Mucosa of rectum (tissue), 2 donors: ENCODE results near the gene SLC26A1.

Experiments used
- H3K27ac ChIP-seq, 2 donors: one replicate each; pipeline ENCODE4 v1.7.0; 2013; ENCODE audit warnings: inconsistent platforms in 2 of 2, low read depth in 2 of 2, low read length in 2 of 2
- H3K27me3 ChIP-seq, 2 donors: one replicate each; pipeline ENCODE4 v1.7.0; 2013; ENCODE audit warnings: low read length in 2 of 2; ENCODE audit not compliant: control insufficient read depth in 2 of 2, insufficient read depth in 2 of 2
- H3K36me3 ChIP-seq, 2 donors: one replicate each; pipeline ENCODE4 v1.7.0; 2013; ENCODE audit warnings: low read length in 2 of 2; ENCODE audit not compliant: control insufficient read depth in 2 of 2, insufficient read depth in 2 of 2
- H3K4me1 ChIP-seq, 2 donors: one replicate each; pipeline ENCODE4 v1.7.0; 2013; ENCODE audit warnings: low read length in 2 of 2, mild to moderate bottlenecking in 1 of 2; ENCODE audit not compliant: control insufficient read depth in 2 of 2, insufficient read depth in 2 of 2
- H3K4me3 ChIP-seq, 2 donors: one replicate each; pipeline ENCODE4 v1.7.0; 2013; ENCODE audit warnings: low read length in 2 of 2
- H3K9ac ChIP-seq, 2 donors: one replicate each; pipeline ENCODE4 v1.7.0; 2013; ENCODE audit warnings: low read length in 2 of 2, low read depth in 1 of 2, mild to moderate bottlenecking in 1 of 2
- H3K9me3 ChIP-seq, 2 donors: one replicate each; pipeline ENCODE4 v1.7.0; 2013; ENCODE audit warnings: low read length in 2 of 2; ENCODE audit not compliant: control insufficient read depth in 2 of 2
- donor health status: healthy.
- donor health status: Normal muscosa, but diverticular disease.

The SLC26A1 gene

GRCh38 chr4:988726-989721 lies 4.2 kb downstream of the SLC26A1 start:
- H3K9me3 ChIP-seq, result no peaks in the 10 kb centered on the region
- H3K27ac ChIP-seq, result no peak overlapping the region
- no peak overlapping the region for H3K4me3 ChIP-seq
- H3K36me3 ChIP-seq, result no peaks in the 10 kb centered on the region
- no peak overlapping the region for H3K9ac ChIP-seq
- H3K27me3 ChIP-seq, result no peaks in the 10 kb centered on the region
- peaks cover 47 to 49% of the 10 kb centered on the region in 2 donors for H3K4me1 ChIP-seq

GRCh38 chr4:987624-988513 lies 5.3 kb downstream of the SLC26A1 start:
- H3K9me3 ChIP-seq, result no peaks in the 10 kb centered on the region
- peaks cover 35 to 38% of the 10 kb centered on the region in 2 donors for H3K4me1 ChIP-seq
- H3K27me3 ChIP-seq, result no peaks in the 10 kb centered on the region
- H3K27ac ChIP-seq, result no peak overlapping the region
- H3K4me3 ChIP-seq, result peak overlapping the region; percentile 72 to 84
- no peaks in the 10 kb centered on the region for H3K36me3 ChIP-seq
- H3K9ac ChIP-seq, result peak overlapping the region; percentile 47 to 75

GRCh38 chr4:986879-987623 lies 6.2 kb downstream of the SLC26A1 start, which contains the start of gene IDUA:
IDUA (plus strand) TSS chr4:987044; CDS start chr4:987085, 41 bp downstream.
- Histone ChIP-seq H3K27ac (peak within 1 kb of the TSS; percentile 39 to 56), H3K9me3 (no peaks in the 10 kb centered on the region), H3K4me3 (peak within 1 kb of the TSS; percentile 72 to 84), H3K9ac (peak within 1 kb of the TSS; percentile 75 to 81), H3K4me1 (peaks cover 28 to 30% of the 10 kb centered on the region in 2 donors), H3K27me3 (no peaks in the 10 kb centered on the region), H3K36me3 (no peaks in the 10 kb centered on the region)

GRCh38 chr4:986428-986878 lies 6.8 kb downstream of the SLC26A1 start:
- H3K4me3 ChIP-seq, result peak overlapping the region; percentile 72 to 84
- H3K27ac ChIP-seq, result peak overlapping the region; percentile 39 to 56
- H3K9ac ChIP-seq, result peak overlapping the region; percentile 75 to 81
- H3K4me1 ChIP-seq, result peaks cover 26 to 27% of the 10 kb centered on the region in 2 donors
- no peaks in the 10 kb centered on the region for H3K36me3 ChIP-seq
- no peaks in the 10 kb centered on the region for H3K27me3 ChIP-seq
- H3K9me3 ChIP-seq, result no peaks in the 10 kb centered on the region

- Histone ChIP-seq H3K4me1 (peaks cover 26 to 27% of the 10 kb centered on the region in 2 donors), H3K9ac (peak overlapping the region; percentile 41 to 49), H3K36me3 (no peaks in the 10 kb centered on the region), H3K9me3 (no peaks in the 10 kb centered on the region), H3K4me3 (peak overlapping the region; percentile 25 to 39), H3K27me3 (no peaks in the 10 kb centered on the region), H3K27ac (no peak overlapping the region)
Observed at GRCh38 chr4:985123-985830, 7.9 kb downstream of the SLC26A1 start.

- H3K9ac ChIP-seq, result peak overlapping the region; percentile 41 to 49
- H3K27ac ChIP-seq, result no peak overlapping the region
- H3K9me3 ChIP-seq, result no peaks in the 10 kb centered on the region
- peak overlapping the region; percentile 25 to 39 for H3K4me3 ChIP-seq
- no peaks in the 10 kb centered on the region for H3K27me3 ChIP-seq
- no peaks in the 10 kb centered on the region for H3K36me3 ChIP-seq
- H3K4me1 ChIP-seq, result peaks cover 26 to 27% of the 10 kb centered on the region in 2 donors
Observed at GRCh38 chr4:984336-985054, 8.7 kb downstream of the SLC26A1 start.

- peaks cover 24 to 26% of the 10 kb centered on the region in 2 donors for H3K4me1 ChIP-seq
Observed at GRCh38 chr4:982814-983213, 10.4 kb downstream of the SLC26A1 start.

GRCh38 chr4:982291-982690 lies 10.9 kb downstream of the SLC26A1 start:
- H3K9me3 ChIP-seq, result no peaks in the 10 kb centered on the region
- H3K27me3 ChIP-seq, result no peaks in the 10 kb centered on the region
- no peak overlapping the region for H3K27ac ChIP-seq
- no peak overlapping the region for H3K4me3 ChIP-seq
- H3K36me3 ChIP-seq, result no peaks in the 10 kb centered on the region
- H3K9ac ChIP-seq, result no peak overlapping the region
- H3K4me1 ChIP-seq, result peaks cover 19 to 21% of the 10 kb centered on the region in 2 donors

More at GRCh38 chr4:982814-983213, 10.4 kb downstream of the SLC26A1 start:
- H3K36me3 ChIP-seq, result no peaks in the 10 kb centered on the region
- H3K9ac ChIP-seq, result no peak overlapping the region
- no peaks in the 10 kb centered on the region for H3K27me3 ChIP-seq
- no peak overlapping the region for H3K4me3 ChIP-seq
- no peak overlapping the region for H3K27ac ChIP-seq
- H3K9me3 ChIP-seq, result no peaks in the 10 kb centered on the region
